GM19351 (cell line): ENCODE results near the gene TEAD2.

Experiments
- ATAC-seq: cut with Tn5 transposase; IDR thresholded peaks from one replicate; pipeline ENCODE4 v1.9.1; 2021; ENCODE audit warnings: mild to moderate bottlenecking, moderate library complexity; ENCODE audit not compliant: unreplicated experiment

Gene TEAD2

DNA sequence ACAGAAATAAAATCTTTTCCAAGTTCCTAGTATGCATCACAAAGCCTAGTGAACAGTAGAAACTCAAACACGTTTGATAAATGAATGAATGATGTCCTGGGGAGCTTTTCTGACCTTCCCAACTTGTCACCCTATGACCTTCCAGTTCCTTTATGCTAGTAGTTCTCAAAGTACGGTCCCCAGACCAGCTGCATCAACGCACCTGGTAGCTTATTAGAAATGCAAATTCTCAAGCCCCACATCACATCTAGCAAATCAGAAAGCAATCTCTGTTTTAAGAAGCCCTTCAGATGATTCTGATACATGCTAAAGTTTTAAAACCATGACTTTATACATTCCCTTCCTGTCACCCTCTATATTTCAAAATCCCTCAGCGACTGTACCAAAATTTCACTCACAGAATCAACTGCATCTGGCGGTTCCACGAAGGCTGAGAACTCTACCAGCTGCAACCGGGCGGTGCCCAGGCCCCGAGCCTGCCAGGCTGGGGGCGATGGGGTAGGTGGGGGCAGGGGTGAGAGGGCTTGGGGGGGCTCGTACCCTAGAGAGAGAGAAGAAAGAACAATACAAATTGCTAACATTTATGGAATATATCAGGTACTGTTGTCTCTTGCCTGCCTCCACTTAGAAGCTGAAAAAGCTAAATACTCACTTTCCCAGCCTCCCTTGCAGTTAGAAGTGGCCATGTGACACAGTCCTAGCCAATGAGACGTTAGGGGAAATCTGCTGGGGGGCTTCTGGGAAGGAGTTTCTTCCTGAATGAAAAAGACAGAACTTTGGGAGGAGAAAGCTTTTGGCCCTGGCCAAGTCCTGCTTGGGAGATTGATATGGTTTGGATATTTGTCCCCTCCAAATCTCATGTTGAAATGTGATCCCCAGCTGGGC lies 13.7 kb downstream of the TEAD2 start:
- ATAC-seq: no peak

DNA sequence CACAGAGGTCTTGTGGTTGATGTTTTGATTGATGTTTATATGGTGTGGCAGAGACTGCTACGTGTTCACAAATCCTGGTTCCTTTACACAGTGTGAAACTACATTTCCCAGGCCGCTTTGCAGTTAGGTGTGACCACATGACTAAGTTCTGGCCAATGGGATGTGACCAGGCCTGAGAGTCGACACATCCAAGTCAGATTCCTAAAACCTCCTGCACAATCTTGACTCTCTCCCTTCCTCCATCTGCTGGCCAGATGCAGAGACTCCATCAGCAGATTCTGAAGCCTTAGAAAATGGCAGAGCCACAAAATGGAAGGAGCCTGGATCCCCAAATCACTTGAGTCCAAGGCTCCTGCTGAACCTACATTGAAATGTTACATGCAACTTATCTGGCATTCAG lies 14.4 kb downstream of the TEAD2 start:
- no peak for ATAC-seq

DNA sequence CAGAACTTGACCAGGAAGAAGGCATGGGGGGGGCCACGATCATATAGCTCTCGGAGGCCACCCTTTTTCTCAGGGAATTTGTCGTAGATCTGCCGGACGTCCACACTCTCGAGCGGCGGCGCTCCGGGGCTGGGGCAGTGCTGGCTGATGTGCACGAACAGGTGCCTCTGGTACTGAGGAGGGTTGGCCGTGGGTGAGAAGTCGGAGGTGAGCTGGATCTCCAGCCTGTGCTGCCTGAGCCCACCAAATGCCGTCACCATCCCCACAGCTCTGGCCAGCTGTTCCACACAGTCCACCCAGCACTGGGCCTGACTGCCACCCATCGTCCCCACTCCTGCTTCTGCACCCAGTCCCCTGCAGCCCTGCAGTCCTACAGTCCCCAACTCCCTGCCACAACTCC lies 15.0 kb downstream of the TEAD2 start:
- no peak for ATAC-seq

DNA sequence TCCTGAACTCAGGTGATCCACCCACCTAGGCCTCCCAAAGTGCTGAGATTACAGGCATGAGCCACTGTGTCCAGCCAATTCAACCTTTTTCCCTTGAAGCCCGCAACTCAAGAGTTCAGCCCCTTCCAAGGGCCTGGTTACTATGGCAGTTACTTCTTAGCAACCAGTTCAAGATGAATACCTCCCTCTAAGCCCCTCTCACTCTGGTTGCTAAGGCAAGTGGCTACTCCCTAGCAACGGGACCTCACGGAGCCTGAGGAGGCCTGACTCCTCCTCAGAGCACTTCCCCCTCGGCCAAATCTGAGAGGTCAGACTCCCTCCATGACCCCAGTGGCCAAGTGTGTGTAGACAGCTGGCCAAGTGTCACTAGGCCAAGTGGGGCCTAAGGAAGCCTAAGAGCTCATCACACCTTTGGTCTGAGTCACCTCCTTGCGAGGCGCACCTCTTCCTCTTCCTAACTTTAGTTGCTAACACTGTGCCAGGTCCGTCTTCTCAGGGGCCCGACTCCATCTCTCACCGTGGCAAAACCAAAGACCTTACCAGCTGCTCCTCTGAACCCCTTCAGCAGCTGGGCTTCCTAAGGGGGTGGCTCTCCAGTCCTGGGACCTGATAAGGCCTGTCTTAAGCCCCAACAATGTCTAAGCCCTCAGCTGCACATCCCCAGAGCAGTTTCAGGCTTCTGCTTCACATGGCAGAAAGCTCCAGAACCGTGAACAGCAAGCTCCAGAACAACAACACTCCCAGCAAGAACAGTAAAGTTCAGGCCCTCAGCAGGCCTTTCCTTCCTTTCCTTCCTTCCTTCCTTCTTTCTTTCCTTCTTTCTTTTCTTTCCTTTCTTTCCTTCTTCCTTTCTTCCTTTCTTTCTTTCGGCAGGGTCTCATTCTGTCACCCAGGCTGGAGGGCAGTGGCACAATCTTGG lies 17.5 kb downstream of the TEAD2 start:
- no peak for ATAC-seq

DNA sequence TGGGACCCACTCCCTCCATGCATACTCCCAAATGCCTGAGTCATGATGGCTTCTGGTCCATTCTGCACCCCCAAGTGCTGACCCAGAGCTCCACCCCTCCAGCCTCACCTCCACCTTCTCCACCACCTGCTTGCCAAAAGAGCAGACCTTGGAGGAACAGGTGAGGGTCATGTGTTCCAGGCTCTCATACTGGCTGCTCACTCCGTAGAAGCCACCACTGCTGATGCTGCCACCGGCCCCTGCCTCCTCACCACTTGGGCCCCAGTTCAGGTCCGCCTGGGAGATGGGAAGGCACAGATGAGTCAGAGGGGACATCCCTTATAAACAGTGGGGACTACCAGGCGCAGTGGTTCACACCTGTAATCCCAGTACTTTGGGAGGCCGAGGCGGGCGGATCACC lies 19.1 kb downstream of the TEAD2 start:
- no peak for ATAC-seq

DNA sequence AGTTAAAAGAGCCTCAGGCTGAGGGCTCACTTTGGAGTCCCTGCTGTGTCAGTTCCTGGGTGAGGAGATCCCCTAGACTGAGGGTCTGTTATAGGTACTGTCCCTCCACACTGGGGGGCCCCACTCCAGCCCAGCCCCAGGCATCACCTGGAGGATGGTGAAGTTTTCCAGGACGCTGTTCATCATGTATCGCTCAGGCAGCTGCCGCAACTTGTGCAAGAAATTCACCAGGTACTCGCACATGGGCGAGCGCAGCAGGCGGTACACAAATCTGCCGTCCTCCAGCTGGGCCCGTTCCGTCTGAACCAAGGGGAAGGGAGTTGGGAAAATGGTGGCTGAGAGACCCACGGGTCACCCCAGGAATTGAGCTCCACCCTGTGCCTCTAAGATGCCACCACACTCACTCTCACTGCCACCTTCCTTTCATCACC lies 19.9 kb downstream of the TEAD2 start:
- no peak for ATAC-seq

DNA sequence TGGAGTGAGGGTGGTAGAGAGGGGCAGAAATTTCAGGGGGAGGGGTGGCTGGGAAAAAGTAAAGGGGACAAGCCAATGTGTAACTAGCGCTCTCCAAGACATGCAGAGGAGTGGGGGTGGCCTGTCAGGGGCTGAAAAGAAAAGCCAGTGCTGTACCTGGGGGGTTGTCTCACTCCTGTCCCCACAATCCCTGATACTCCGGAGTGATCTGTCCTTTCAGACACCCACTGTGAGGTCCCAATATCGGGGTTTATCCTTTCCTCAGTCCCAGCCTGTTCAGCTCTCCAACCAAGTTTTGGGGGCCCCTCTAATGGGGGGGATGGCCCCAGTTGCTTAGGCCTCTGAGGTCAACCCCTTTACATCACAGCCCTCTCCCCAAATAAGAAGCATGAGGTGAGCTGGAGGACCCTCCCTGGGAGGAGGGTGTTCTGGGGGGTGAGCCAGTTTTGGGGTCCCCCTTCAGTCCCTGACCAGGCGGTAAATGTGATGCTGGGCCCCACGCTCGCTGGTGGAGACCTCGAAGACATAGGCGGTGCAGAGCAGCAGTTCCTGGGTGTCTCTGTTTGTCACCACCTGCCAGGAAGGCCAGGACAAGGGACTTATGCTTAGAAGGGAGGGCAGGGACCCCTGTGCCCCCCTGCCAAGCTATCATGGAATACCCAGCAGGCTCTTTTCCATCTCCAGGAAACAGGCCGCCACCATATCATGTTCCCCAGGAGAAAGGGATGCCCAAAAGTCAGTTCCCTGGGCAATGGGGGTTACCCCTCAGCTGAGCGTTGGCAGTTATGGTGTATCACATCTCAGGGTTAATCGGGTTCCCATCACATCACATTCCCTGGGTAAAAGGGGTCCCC lies 21.1 kb downstream of the TEAD2 start:
- no peak for ATAC-seq

DNA sequence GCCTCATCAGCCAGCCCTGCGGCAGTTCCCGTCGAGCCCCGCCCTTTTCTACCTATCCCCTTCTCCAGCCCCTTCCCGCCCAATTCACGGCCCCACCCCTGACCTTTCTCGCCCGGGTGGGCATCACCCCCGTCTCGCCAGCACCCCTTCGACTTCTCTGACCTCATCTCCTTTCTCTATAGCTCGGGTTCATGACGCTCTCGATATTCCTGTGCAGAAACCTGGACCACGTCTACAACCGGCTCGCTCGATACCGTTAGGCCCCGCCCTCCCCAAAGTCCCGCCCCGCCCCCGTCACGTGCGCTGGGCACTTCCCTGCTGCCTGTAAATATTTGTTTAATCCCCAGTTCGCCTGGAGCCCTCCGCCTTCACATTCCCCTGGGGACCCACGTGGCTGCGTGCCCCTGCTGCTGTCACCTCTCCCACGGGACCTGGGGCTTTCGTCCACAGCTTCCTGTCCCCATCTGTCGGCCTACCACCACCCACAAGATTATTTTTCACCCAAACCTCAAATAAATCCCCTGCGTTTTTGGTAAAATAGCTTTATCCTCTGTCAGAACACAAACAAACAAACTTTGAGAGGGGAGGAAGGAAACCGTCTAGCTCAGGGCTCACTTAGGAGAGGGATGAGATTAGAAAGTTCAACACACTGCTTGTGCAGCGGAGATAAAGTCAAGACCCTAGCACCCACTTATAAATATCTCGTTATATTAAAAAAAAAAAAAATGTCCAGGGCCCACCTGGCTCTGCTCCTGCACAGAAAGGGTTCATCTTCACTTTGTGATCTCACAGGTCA lies 21.9 kb downstream of the TEAD2 start:
- ATAC-seq: no peak

DNA sequence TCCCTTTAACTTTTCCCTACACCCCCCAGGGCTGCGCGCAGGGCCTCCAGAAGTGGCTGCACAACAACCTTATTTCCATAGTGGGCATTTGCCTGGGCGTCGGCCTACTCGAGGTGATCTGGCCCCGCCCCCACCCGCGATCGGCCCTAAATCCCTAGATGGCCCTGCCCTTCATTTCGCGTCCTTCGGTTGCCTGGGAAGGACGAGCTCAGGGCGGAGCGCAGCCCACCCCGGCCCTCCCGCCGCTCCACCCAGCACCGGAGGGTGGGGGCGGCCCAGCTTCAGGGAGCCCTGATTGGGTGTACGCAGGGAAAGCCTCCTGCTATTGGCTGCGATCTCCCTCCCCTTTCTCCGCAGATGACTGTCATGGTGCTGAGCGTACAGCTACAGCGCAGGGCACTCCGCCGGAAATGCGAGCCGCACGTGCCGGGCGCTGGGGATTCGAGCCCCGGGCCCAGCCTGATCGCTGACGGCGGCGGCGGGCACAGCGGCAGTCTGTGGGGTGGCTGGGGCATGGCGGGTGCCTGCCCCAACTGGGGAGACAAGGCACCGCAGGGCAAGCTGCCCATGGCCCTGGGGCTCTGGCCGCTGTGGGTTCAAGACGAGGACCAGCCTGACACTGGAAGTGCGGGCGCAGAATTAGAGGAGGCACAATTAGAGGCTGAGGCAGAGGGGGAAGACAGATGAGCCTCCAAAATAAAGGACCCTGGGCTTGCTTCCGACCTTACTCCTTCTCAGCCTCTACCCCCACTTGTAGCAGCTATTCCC lies 22.7 kb downstream of the TEAD2 start:
- no peak for ATAC-seq

DNA sequence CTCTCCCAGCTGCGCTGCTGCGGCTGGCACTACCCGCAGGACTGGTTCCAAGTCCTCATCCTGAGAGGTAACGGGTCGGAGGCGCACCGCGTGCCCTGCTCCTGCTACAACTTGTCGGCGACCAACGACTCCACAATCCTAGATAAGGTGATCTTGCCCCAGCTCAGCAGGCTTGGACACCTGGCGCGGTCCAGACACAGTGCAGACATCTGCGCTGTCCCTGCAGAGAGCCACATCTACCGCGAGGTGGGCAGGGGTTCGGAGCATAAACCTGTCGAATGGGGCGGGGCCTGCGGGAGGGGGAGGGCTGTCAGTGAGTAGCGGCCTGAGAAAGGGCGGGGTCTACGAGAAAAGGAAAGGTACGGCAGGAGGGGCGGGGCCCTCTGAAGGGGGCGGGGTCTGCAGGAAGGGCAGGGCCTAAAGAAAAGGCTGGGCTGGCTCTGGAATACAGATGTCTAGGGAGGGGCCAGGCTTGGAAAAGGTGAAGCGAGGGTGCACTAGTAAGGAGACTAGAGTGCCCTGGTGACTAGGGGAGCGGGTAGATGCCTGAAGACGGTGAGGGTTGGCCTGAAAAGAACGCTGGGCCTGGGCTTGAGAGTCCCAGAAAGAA lies 23.4 kb downstream of the TEAD2 start:
- ATAC-seq: no peak

DNA sequence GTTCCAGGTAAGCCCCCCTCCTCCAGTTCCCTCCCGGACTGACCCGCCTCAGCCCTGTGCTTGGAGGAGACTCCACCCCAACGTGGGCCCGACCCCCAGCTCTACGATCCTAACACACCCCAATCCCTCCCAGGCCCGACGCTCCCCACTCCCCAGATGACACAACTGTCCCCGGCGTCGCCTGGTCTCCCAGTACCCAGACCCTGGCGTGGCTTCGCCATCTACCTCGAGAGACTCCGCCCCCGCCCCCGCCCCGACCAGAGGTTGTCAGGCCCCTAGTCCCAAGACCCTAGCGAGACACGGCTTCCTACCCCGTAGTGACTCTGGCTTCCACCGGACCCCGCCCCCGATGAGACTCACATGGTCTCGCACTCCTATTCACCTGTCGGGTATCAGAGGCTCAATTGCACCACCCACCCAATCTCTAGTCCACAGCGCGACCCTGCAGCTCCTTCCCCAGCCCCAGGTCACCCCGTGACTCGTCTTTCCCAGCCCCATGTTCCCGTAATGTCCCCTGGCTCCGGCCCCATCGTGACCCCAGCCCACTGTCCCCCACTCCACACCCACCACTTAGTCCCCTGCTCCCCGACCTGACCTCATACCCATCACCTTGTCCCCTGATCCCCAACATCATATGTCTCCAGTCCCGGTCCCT lies 24.1 kb downstream of the TEAD2 start:
- no peak for ATAC-seq

DNA sequence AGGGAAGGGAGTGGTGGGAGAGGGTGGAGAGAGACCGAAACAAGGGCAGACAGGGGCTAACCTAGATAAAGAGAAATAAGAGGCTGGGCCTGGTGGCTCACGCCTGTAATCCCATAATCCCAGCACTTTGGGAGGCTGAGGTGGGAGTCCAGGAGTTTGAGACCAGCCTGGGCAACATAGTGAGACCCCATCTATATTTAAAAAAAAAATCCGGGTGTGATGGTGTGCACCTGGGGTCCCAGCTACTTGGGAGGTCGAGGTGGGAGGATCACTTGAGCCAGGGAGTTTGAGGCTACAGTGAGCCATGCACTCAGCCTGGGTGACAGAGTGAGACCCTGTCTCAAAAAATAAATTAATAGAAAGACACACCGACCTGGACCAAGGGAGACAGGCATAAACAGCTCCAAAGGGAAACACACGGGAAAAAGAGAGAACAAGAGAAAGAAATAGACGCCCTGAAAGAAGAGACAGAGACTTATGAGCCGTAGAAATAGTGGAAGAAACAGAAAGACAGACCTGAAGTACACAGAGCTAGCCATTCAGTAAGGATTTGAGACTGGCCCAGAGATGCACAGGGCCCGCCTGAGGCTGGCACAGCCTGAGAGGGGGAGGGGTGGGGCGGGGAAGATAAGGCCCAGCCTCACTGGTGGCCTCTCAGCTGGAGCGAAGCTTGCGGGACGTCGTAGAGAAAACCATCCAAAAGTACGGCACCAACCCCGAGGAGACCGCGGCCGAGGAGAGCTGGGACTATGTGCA lies 24.8 kb downstream of the TEAD2 start:
- ATAC-seq: no peak

DNA sequence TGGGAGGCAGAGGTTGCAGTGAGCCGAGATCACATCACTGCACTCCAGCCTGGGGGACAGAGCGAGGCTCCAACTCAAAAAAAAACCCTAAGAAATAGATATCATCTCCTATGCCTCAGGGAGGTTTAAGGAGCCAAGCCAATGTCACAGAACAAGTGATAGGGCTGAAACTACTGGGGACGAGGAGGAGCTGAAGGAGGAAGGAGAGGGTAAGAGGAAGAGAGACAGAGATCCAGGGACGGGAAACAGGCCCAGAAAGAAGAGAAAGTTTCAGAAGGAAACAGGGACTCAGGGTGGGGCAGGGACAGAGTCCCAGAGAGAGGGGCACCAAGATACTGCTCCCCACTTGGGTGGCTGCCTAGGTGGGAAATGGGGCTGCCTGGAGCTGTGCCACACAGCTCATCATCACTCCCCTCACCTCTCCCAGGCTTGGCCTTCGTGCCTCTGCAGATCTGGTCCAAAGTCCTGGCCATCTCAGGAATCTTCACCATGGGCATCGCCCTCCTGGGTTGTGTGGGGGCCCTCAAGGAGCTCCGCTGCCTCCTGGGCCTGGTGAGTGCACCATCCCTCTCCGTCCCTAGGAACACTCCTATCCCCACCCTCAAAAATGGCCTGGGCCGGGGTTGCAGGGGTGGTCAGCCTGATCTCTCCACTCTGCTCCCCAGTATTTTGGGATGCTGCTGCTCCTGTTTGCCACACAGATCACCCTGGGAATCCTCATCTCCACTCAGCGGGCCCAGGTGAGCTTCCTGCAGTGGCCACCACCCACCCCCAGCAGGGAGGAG lies 25.5 kb downstream of the TEAD2 start:
- no peak for ATAC-seq

DNA sequence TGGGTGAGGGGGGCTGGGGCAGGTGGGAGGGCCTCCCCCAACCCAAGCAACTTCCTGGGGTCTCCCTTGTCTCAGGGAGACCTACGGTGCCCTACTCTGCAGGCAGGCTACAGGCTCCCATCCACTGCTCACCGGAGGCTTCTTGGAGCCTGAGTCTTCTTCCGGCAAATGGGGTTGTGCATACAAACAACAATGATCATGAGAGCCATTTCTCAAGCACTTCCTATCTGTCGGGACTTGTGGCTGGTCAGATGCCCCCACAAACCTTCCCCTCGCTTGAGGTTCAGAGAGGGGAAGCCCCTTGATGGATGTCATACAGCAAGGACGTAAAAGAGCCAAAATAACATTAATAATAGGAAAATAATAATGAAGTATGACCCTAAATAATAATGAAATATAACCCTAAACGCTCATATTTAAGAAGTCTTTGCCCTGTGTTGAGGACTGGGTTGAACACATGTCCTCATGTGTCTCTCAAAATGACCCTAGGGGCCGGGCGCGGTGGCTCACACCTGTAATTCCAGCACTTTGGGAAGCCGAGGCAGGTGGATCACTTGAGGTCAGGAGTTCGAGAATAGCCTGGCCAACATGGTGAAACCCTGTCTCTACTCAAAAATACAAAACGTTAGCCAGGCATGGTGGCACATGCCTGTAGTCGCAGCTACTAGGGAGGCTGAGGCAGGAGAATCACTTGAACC lies 26.3 kb downstream of the TEAD2 start:
- no peak for ATAC-seq

DNA sequence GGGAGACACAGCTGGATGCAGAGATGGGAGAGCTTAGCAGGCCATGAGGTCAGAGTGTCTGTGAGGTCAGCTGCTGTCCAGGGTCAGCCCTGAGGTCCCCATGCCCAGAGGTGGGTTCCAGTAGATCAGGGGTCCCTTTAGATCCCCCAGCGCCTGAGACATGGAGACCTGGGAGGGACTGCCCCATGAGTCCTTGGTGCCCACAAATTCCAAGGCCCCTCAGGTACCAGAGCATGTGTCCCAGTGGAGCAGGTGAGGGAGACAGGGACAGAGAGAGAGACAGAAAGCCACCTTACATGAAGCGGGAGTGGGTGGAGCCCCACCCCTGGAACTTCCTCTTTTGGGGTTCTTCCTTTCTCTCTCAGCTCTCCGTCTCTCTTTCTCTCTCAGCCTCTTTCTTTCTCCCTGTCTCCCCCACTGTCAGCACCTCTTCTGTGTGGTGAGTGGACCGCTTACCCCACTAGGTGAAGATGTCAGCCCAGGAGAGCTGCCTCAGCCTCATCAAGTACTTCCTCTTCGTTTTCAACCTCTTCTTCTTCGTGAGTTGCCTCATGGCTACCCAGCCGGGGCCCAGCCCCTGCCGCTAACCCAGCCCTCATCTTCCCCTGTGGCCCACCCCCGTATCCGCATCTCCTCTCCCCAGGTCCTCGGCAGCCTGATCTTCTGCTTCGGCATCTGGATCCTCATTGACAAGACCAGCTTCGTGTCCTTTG lies 27.0 kb downstream of the TEAD2 start, which contains the start of gene CD37:
CD37 (plus strand) TSS at position 336 of the 713 bp plus-strand sequence; CDS start at position 471, 135 bp downstream.
- no peak for ATAC-seq
